PC-3 (cell line): ENCODE data around the gene A2ML1. TPM values are rescaled to one million over a fixed set of nuclear protein-coding genes. Genes with fewer than 3 reads are reported as not detected.
A peak's percentile ranks its signal among the peaks of the same experiment; 100 is the strongest.

Source experiments
- ATAC-seq: fragments of 200-7000 bp; cut with Tn5 transposase; 2 replicates; pipeline ENCODE4 v1.9.1; 2020; ENCODE audit warnings: mild to moderate bottlenecking, moderate library complexity
- Bru-seq: library from RNA; stranded (reverse); fragments of 400-500 nt; gene quantifications from one replicate; lab custom pipeline; 2021; lab: Mats Ljungman, UMichigan
- BruChase-seq, 2 experiments: library from RNA; stranded (reverse); fragments of 400-500 nt; gene quantifications; one replicate each; lab custom pipeline; 2021; lab: Mats Ljungman, UMichigan
- BruUV-seq: library from RNA; stranded (reverse); fragments of 400-500 nt; replicated peaks from 2 replicates; lab custom pipeline; 2021; lab: Mats Ljungman, UMichigan
- CTCF ChIA-PET: fragments of 300-600 bp; sonication (Branson Sonifier 250); formaldehyde crosslinking; loops from one replicate; lab custom pipeline; 2022; ENCODE audit warnings: antibody characterized with exemption; lab: Charles Lee
- POLR2A ChIA-PET: fragments of 300-600 bp; sonication (Branson Sonifier 250); formaldehyde crosslinking; loops from one replicate; lab custom pipeline; 2022; ENCODE audit warnings: antibody characterized with exemption; ENCODE audit not compliant: unreplicated experiment; lab: Charles Lee
- DNase-seq: peaks from one replicate; pipeline ENCODE4 v3.0.0-alpha.2; 2015
- H2AFZ ChIP-seq: fragments of 300-600 bp; sonication (generic); 2 replicates; pipeline ENCODE4 v1.6.0; 2016; ENCODE audit warnings: antibody characterized with exemption, low read length
- H3F3A ChIP-seq: fragments of 300-600 bp; sonication (generic); one replicate; pipeline ENCODE4 v1.6.0; 2017; ENCODE audit warnings: antibody characterized with exemption, low read length, control low read depth, mild to moderate bottlenecking; ENCODE audit not compliant: unreplicated experiment
- H3K27ac ChIP-seq: fragments of 300-600 bp; sonication (generic); 2 replicates; pipeline ENCODE4 v1.5.1; 2016; ENCODE audit warnings: mild to moderate bottlenecking, low read length
- H3K27me3 ChIP-seq: fragments of 300-600 bp; sonication (generic); 2 replicates; pipeline ENCODE4 v1.6.1; 2016; ENCODE audit warnings: low read length, mixed read lengths
- H3K36me3 ChIP-seq: fragments of 300-600 bp; sonication (generic); 2 replicates; pipeline ENCODE4 v1.6.1; 2016; ENCODE audit warnings: low read depth, mixed run types, low read length, mixed read lengths
- H3K4me1 ChIP-seq: fragments of 300-600 bp; sonication (generic); 2 replicates; pipeline ENCODE4 v1.5.1; 2016; ENCODE audit warnings: low read length; ENCODE audit not compliant: insufficient read depth
- H3K4me2 ChIP-seq: fragments of 300-600 bp; sonication (generic); 2 replicates; pipeline ENCODE4 v1.6.0; 2016; ENCODE audit warnings: low read length
- H3K4me3 ChIP-seq: fragments of 300-600 bp; sonication (generic); 2 replicates; pipeline ENCODE4 v1.5.1; 2016; ENCODE audit warnings: mild to moderate bottlenecking, low read length, mixed read lengths
- H3K79me2 ChIP-seq: fragments of 300-600 bp; sonication (generic); 2 replicates; pipeline ENCODE4 v1.6.1; 2017; ENCODE audit warnings: low read length, mixed read lengths
- H3K9ac ChIP-seq: fragments of 300-600 bp; sonication (generic); 2 replicates; pipeline ENCODE4 v1.6.0; 2016; ENCODE audit warnings: mild to moderate bottlenecking, low read length
- H3K9me2 ChIP-seq: fragments of 300-600 bp; sonication (generic); replicated peaks from 2 replicates; pipeline ENCODE4 v1.6.1; 2016; ENCODE audit warnings: mixed run types, low read length, mixed read lengths
- H3K9me3 ChIP-seq: fragments of 300-600 bp; sonication (generic); 2 replicates; pipeline ENCODE4 v1.6.1; 2016; ENCODE audit warnings: low read length, mixed read lengths
- H4K20me1 ChIP-seq: fragments of 300-600 bp; sonication (generic); 2 replicates; pipeline ENCODE4 v1.6.1; 2016; ENCODE audit warnings: low read length, mixed read lengths
- EZH2 ChIP-seq: fragments of 300-600 bp; sonication (generic); IDR thresholded peaks from one replicate; pipeline ENCODE4 v1.6.1; 2017; ENCODE audit warnings: antibody characterized with exemption, mild to moderate bottlenecking, low read length; ENCODE audit not compliant: unreplicated experiment
- EZH2phosphoT487 ChIP-seq: fragments of 300-600 bp; sonication (generic); IDR thresholded peaks from 2 replicates; pipeline ENCODE4 v1.6.1; 2018; ENCODE audit warnings: mild to moderate bottlenecking, antibody characterized with exemption, low read length, borderline replicate concordance
- intact Hi-C: fragments of 100-400 bp; cut with micrococcal nuclease; formaldehyde crosslinking; loops from 2 replicates; pipeline ENCODE4 v1.9.0; 2023
- long read RNA-seq: library from polyadenylated mRNA; unstranded; transcript quantifications from one replicate; pipeline ENCODE4 v2.0.0, GENCODE V29; 2021; ENCODE audit not compliant: unreplicated experiment
- total RNA-seq: library from RNA; depleted of rRNA; stranded (reverse); fragments of >200 nt; gene quantifications from 2 replicates; pipeline ENCODE4 v1.2.3, GENCODE V29; 2014; rRNA removed
- TF ChIP-seq, protein P1 (sequence below): fragments of 300-600 bp; sonication (generic); conservative IDR thresholded peaks from 2 replicates; pipeline ENCODE4 v1.5.1; 2017; ENCODE audit warnings: antibody characterized with exemption, low read depth, mild to moderate bottlenecking, low read length

Gene A2ML1
- total RNA-seq (0.12 and 0.36 TPM in 2 replicates), Bru-seq, nascent RNA (percentile 1 among the genes with signal in this experiment), BruChase-seq, experiment 1, labeled RNA remaining after a 6-hour chase (not detected), BruChase-seq, experiment 2, labeled RNA remaining after a 2-hour chase (percentile 3 among the genes with signal in this experiment)
- long read RNA-seq = 0 reads

DNA sequence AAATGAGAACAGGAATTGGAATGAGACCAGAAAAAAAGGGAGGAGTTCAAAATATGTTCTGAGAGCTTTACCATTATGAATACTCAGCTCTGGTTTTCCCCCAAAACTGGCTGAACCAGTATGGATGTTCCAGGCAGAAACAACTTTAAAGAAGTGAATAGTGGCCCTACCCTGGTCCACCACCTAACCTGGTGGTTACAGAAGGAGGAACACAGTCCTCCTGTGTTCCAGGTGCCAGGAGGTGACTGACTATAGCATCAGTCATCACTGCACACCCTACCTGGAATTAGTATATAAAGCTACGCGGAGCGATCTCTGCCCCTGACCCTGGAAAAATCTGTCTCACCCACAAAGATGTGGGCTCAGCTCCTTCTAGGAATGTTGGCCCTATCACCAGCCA is at the start of gene A2ML1:
Gene A2ML1 (plus strand): TSS at position 324 of the 400 bp plus-strand sequence. CDS start 31 bp downstream, at position 355.
- ChIA-PET POLR2A (no interaction called here), CTCF (no interaction called here)
- Histone ChIP-seq H3K27ac (peak within 1 kb of the TSS; percentile 34), H3K4me2 (no peak within 1 kb of the TSS; the same call in 1 of the 2 replicates), H3K9ac (no peak within 1 kb of the TSS), H3K4me1 (peaks cover 4% of the 10 kb centered on the region; the same call in 1 of the 2 replicates), H3K27me3 (no peaks in the 10 kb centered on the region), H2AFZ (no peak within 1 kb of the TSS), H3K79me2 (no peaks in the 10 kb centered on the region), H3K9me2 (no peaks in the 10 kb centered on the region), H3K9me3 (no peaks in the 10 kb centered on the region), H3K4me3 (no peak within 1 kb of the TSS), H3F3A (no peaks in the 10 kb centered on the region), H4K20me1 (no peaks in the 10 kb centered on the region), H3K36me3 (no peaks in the 10 kb centered on the region)
- peak; percentile 69 for ATAC-seq
- TF ChIP-seq EZH2phosphoT487 = no peak
- TF ChIP-seq, protein P1, sequence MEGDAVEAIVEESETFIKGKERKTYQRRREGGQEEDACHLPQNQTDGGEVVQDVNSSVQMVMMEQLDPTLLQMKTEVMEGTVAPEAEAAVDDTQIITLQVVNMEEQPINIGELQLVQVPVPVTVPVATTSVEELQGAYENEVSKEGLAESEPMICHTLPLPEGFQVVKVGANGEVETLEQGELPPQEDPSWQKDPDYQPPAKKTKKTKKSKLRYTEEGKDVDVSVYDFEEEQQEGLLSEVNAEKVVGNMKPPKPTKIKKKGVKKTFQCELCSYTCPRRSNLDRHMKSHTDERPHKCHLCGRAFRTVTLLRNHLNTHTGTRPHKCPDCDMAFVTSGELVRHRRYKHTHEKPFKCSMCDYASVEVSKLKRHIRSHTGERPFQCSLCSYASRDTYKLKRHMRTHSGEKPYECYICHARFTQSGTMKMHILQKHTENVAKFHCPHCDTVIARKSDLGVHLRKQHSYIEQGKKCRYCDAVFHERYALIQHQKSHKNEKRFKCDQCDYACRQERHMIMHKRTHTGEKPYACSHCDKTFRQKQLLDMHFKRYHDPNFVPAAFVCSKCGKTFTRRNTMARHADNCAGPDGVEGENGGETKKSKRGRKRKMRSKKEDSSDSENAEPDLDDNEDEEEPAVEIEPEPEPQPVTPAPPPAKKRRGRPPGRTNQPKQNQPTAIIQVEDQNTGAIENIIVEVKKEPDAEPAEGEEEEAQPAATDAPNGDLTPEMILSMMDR = no peak
- TF ChIP-seq EZH2 = no peak
- DNase-seq = peak; percentile 72
- BruUV-seq = no TSS peak
- intact Hi-C loops = no loop called here

- Histone ChIP-seq H2AFZ (no peak overlapping the region), H4K20me1 (no peaks in the 10 kb centered on the region), H3K4me1 (no peaks in the 10 kb centered on the region), H3K27ac (no peak overlapping the region), H3K9me2 (no peaks in the 10 kb centered on the region), H3K27me3 (no peaks in the 10 kb centered on the region), H3K36me3 (no peaks in the 10 kb centered on the region), H3K9ac (no peak overlapping the region), H3K4me2 (no peak overlapping the region), H3F3A (no peaks in the 10 kb centered on the region), H3K4me3 (no peak overlapping the region), H3K79me2 (no peaks in the 10 kb centered on the region), H3K9me3 (no peaks in the 10 kb centered on the region)
- ChIA-PET CTCF (no interaction called here), POLR2A (no interaction called here)
- no peak for DNase-seq
- intact Hi-C loops = no loop called here
- ATAC-seq = no peak
- BruUV-seq = no TSS peak
- TF ChIP-seq EZH2phosphoT487 = no peak
- TF ChIP-seq EZH2 = no peak
- TF ChIP-seq, protein P1 = no peak
These were observed 49.0 kb upstream of the A2ML1 start for GRCh38 chr12:8773461-8773860.

DNA sequence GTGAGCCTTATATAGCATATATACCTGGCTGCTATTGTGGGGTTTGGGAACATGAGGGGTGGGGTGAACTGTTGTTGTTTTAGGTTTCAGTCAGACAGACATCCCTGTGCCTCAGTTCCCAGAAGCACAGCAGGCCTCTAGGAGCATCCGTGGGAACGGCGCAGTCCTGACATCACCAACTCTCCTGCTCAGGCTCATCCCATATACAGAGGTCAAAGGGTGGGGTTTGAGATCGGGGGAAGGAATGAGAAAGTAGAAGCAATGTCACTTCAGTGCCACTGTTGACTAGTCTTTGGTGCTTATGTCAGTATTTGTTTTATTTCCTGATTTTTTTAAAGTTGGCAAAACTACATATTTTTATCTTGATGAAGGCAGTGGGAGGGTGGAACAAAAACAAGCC is 43.1 kb upstream of the A2ML1 start:
- intact Hi-C loops = no loop called here
- no peak overlapping the region for H3K27ac ChIP-seq
- H4K20me1 ChIP-seq = no peaks in the 10 kb centered on the region
- BruUV-seq = no TSS peak
- no peak for TF ChIP-seq EZH2phosphoT487
- TF ChIP-seq EZH2 = no peak
- TF ChIP-seq, protein P1 = no peak
- no peak overlapping the region for H3K9ac ChIP-seq
- H3K9me2 ChIP-seq = no peaks in the 10 kb centered on the region
- no peak overlapping the region for H2AFZ ChIP-seq
- no peaks in the 10 kb centered on the region for H3F3A ChIP-seq
- no peaks in the 10 kb centered on the region for H3K9me3 ChIP-seq
- H3K36me3 ChIP-seq = no peaks in the 10 kb centered on the region
- ChIA-PET POLR2A (no interaction called here), CTCF (no interaction called here)
- no peaks in the 10 kb centered on the region for H3K4me1 ChIP-seq
- no peaks in the 10 kb centered on the region for H3K27me3 ChIP-seq
- ATAC-seq (no peak), DNase-seq (no peak)
- no peak overlapping the region for H3K4me3 ChIP-seq
- H3K4me2 ChIP-seq = no peak overlapping the region
- no peaks in the 10 kb centered on the region for H3K79me2 ChIP-seq
